HCT116 (cell line): ENCODE data around the gene MRPS18A. TPM values are rescaled to one million over a fixed set of nuclear protein-coding genes. Genes with fewer than 3 reads are reported as not detected.

Experiments
- ATAC-seq: fragments of 200-7000 bp; cut with Tn5 transposase; 2 replicates; pipeline ENCODE4 v1.9.1; 2020; ENCODE audit warnings: mild to moderate bottlenecking, moderate library complexity
- BruUV-seq: library from RNA; stranded (reverse); fragments of 400-500 nt; replicated peaks from 2 replicates; lab custom pipeline; 2021; lab: Mats Ljungman, UMichigan
- CTCF ChIA-PET: fragments of 300-600 bp; sonication (Branson Sonifier 250); formaldehyde crosslinking; loops from one replicate; lab custom pipeline; 2021; ENCODE audit warnings: antibody characterized with exemption; lab: Charles Lee
- POLR2A ChIA-PET: fragments of 300-600, 350-600 bp; sonication (Branson Sonifier 250); formaldehyde crosslinking; loops from one replicate; lab custom pipeline; 2021; ENCODE audit warnings: antibody characterized with exemption; lab: Charles Lee
- RAD21 ChIA-PET, 2 experiments: fragments of 300-600 bp; sonication (Branson Sonifier 250); formaldehyde crosslinking; loops; one replicate each; lab custom pipeline; 2023; ENCODE audit warnings: low total read pairs in 2 of 2; ENCODE audit not compliant: uncharacterized antibody in 2 of 2, unreplicated experiment in 2 of 2, low non-redundant PET in 1 of 2; lab: Charles Lee
- DNase-seq: peaks from one replicate; pipeline ENCODE4 v3.0.0-alpha.2; 2010; ENCODE audit warnings: low read depth, low spot score
- H2AFZ ChIP-seq: fragments of 200-600 bp; shearing (Covaris generic), sonication (generic); 2 replicates; pipeline ENCODE4 v1.6.1; 2017; ENCODE audit warnings: low read depth, mixed run types, mixed read lengths, antibody characterized with exemption, low read length; ENCODE audit not compliant: poor library complexity, severe bottlenecking
- H3K27ac ChIP-seq: 2 replicates; pipeline ENCODE4 v1.5.1; 2012; ENCODE audit warnings: low read depth, low read length
- H3K27me3 ChIP-seq: fragments of 200-600 bp; sonication (generic); 2 replicates; pipeline ENCODE4 v1.6.1; 2016; ENCODE audit warnings: mixed run types, low read length, mixed read lengths; ENCODE audit not compliant: insufficient read depth
- H3K36me3 ChIP-seq, 2 experiments: fragments of 200-500 bp in 1 of 2; fragments of 200-600 bp in 1 of 2; sonication (Bioruptor generic) in 1 of 2; sonication (generic) in 1 of 2; 2 replicates each; pipeline versions ENCODE4 v1.5.1 to v1.6.1; 2014 to 2016; ENCODE audit warnings: low read length in 2 of 2, inconsistent platforms in 1 of 2, mixed read lengths in 1 of 2, mixed run types in 1 of 2; ENCODE audit not compliant: insufficient read depth in 2 of 2, control insufficient read depth in 1 of 2
- H3K4me1 ChIP-seq, 2 experiments: fragments of 200-600 bp in 1 of 2; sonication (generic) in 1 of 2; 2 replicates each; pipeline versions ENCODE4 v1.5.1 to v1.6.1; 2012 to 2017; ENCODE audit warnings: low read length in 2 of 2, inconsistent platforms in 1 of 2, mild to moderate bottlenecking in 1 of 2, mixed read lengths in 1 of 2, mixed run types in 1 of 2, moderate library complexity in 1 of 2; ENCODE audit not compliant: insufficient read depth in 2 of 2, control insufficient read depth in 1 of 2
- H3K4me2 ChIP-seq: fragments of 200-600 bp; sonication (generic); 2 replicates; pipeline ENCODE4 v1.6.1; 2017; ENCODE audit warnings: mixed run types, low read length, mixed read lengths
- H3K4me3 ChIP-seq, 2 experiments: fragments of 200-600 bp in 1 of 2; sonication (generic) in 1 of 2; replicated peaks in 1 of 2; 2 replicates each; pipeline ENCODE4 v1.5.1; 2011 to 2016; ENCODE audit warnings: low read length in 2 of 2, control low read depth in 1 of 2, low read depth in 1 of 2, mild to moderate bottlenecking in 1 of 2, mixed read lengths in 1 of 2, mixed run types in 1 of 2
- H3K79me2 ChIP-seq: fragments of 200-600 bp; sonication (generic); 2 replicates; pipeline ENCODE4 v1.6.1; 2017; ENCODE audit warnings: mild to moderate bottlenecking, mixed run types, low read length, moderate library complexity, mixed read lengths; ENCODE audit not compliant: insufficient read depth
- H3K9ac ChIP-seq: fragments of 200-600 bp; sonication (generic); 2 replicates; pipeline ENCODE4 v1.6.1; 2016; ENCODE audit warnings: low read length, mixed read lengths
- H3K9me2 ChIP-seq: fragments of 200-600 bp; sonication (generic), shearing (Covaris generic); 2 replicates; pipeline ENCODE4 v1.6.1; 2017; ENCODE audit warnings: mixed run types, mild to moderate bottlenecking, moderate library complexity; ENCODE audit not compliant: insufficient read depth
- H3K9me3 ChIP-seq, 2 experiments: fragments of 200-500 bp in 1 of 2; fragments of 200-600 bp in 1 of 2; sonication (Bioruptor generic) in 1 of 2; sonication (generic) in 1 of 2; 2 replicates each; pipeline ENCODE4 v1.6.1; 2014 to 2017; ENCODE audit warnings: low read length in 2 of 2, mixed read lengths in 2 of 2, inconsistent platforms in 1 of 2, low read depth in 1 of 2, mild to moderate bottlenecking in 1 of 2, mixed run types in 1 of 2, moderate library complexity in 1 of 2; ENCODE audit not compliant: control insufficient read depth in 1 of 2, insufficient read depth in 1 of 2
- H4K20me1 ChIP-seq: fragments of 200-600 bp; sonication (generic), shearing (Covaris generic); 2 replicates; pipeline ENCODE4 v1.6.1; 2017; ENCODE audit warnings: mixed run types, mild to moderate bottlenecking, moderate library complexity; ENCODE audit not compliant: insufficient read depth
- SIN3A ChIP-seq: IDR thresholded peaks from 2 replicates; pipeline ENCODE4 v1.6.1; 2012; ENCODE audit warnings: low read depth
- SP1 ChIP-seq: IDR thresholded peaks from 2 replicates; pipeline ENCODE4 v1.6.1; 2012; ENCODE audit warnings: low read depth
- intact Hi-C: fragments of 100-400 bp; cut with micrococcal nuclease; formaldehyde crosslinking; loops from 2 replicates; pipeline ENCODE4 v1.10.0; 2022
- total RNA-seq: library from RNA; stranded (reverse); gene quantifications from one replicate; pipeline ENCODE4 v1.2.1, GENCODE V29; 2021; ENCODE audit not compliant: unreplicated experiment
- TF ChIP-seq, protein P1 (sequence below), 3 experiments: fragments of 200-600 bp in 1 of 3; sonication (generic) in 1 of 3; IDR thresholded peaks in 2 of 3; conservative IDR thresholded peaks in 1 of 3; 2 replicates each; pipeline ENCODE4 v1.5.1; 2012 to 2017; ENCODE audit warnings: low read depth in 2 of 3, low read length in 2 of 3, antibody characterized with exemption in 1 of 3, borderline replicate concordance in 1 of 3, control low read depth in 1 of 3, mild to moderate bottlenecking in 1 of 3, mixed read lengths in 1 of 3, mixed run types in 1 of 3, moderate library complexity in 1 of 3; ENCODE audit not compliant: insufficient read depth in 1 of 3

The MRPS18A gene
- total RNA-seq, 1 experiment from 2014 or later: 63.0 TPM

- ChIA-PET RAD21 (interaction anchor here in 1 of 2 experiments (1.6 kb wide), 1 partner anchor 353 kb away, joined by 4 read pairs; no protein-coding TSS in a partner anchor), CTCF (interaction anchor here (1.6 to 2.0 kb wide), 2 partner anchors 43 to 353 kb away, joined by 11 to 14 read pairs; no protein-coding TSS in a partner anchor), POLR2A (interaction anchor here (0.6 to 2.0 kb wide), 2 partner anchors 22 to 44 kb away, joined by 4 to 9 read pairs; partner anchors contain the start of gene VEGFA)
- H4K20me1 ChIP-seq: no peaks in the 10 kb centered on the region
- H3K36me3 ChIP-seq: no peaks in the 10 kb centered on the region
- H3K27me3 ChIP-seq: no peaks in the 10 kb centered on the region
- ATAC-seq (no peak), DNase-seq (no peak)
- peaks cover 23 to 27% of the 10 kb centered on the region in 2 experiments for H3K4me1 ChIP-seq
- peaks cover under 1 to 2% of the 10 kb centered on the region in 2 experiments; a peak in 1 of 4 replicates for H3K9me3 ChIP-seq
- H3K27ac ChIP-seq: no peak overlapping the region; the same call in 1 of the 2 replicates
- no peak overlapping the region for H3K9ac ChIP-seq
- H3K9me2 ChIP-seq: no peaks in the 10 kb centered on the region
- H3K4me2 ChIP-seq: peak overlapping the region; percentile 52; the same call in 1 of the 2 replicates
- no peak overlapping the region for H2AFZ ChIP-seq
- TSS peak; percentile 62 for BruUV-seq
- intact Hi-C loops: loop anchor here (2.0 kb wide), 1 partner anchor 225 kb away; no protein-coding TSS in a partner anchor
- no peak overlapping the region for H3K4me3 ChIP-seq
- no peaks in the 10 kb centered on the region for H3K79me2 ChIP-seq
- TF ChIP-seq, protein P1, sequence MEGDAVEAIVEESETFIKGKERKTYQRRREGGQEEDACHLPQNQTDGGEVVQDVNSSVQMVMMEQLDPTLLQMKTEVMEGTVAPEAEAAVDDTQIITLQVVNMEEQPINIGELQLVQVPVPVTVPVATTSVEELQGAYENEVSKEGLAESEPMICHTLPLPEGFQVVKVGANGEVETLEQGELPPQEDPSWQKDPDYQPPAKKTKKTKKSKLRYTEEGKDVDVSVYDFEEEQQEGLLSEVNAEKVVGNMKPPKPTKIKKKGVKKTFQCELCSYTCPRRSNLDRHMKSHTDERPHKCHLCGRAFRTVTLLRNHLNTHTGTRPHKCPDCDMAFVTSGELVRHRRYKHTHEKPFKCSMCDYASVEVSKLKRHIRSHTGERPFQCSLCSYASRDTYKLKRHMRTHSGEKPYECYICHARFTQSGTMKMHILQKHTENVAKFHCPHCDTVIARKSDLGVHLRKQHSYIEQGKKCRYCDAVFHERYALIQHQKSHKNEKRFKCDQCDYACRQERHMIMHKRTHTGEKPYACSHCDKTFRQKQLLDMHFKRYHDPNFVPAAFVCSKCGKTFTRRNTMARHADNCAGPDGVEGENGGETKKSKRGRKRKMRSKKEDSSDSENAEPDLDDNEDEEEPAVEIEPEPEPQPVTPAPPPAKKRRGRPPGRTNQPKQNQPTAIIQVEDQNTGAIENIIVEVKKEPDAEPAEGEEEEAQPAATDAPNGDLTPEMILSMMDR (IDR thresholded peaks at IDR 0.05 in 2 of 3, conservative IDR thresholded peaks at IDR 0.05 in 1 of 3; ENCODE audit: borderline replicate concordance in 1 of 3, insufficient read depth in 1 of 3, low read depth in 2 of 3, low read length in 2 of 3): no peak
- TF ChIP-seq SP1: no peak
- TF ChIP-seq SIN3A: no peak
Observed at GRCh38 chr6:43725643-43726580, 38.3 kb upstream of the MRPS18A start.
